PC-9 (cell line): ENCODE measurements around the gene ZMIZ1.

ENCODE experiments used
- EZH2 ChIP-seq: fragments of 200-600 bp; sonication (generic); IDR thresholded peaks from 2 replicates; pipeline ENCODE4 v1.8.0; 2017; ENCODE audit warnings: antibody characterized with exemption, low read depth
- TF ChIP-seq, protein P1 (sequence below): fragments of 200-600 bp; sonication (generic); conservative IDR thresholded peaks from 2 replicates; pipeline ENCODE4 v1.6.1; 2017; ENCODE audit warnings: mixed run types, antibody characterized with exemption, mild to moderate bottlenecking, moderate library complexity

DNA sequence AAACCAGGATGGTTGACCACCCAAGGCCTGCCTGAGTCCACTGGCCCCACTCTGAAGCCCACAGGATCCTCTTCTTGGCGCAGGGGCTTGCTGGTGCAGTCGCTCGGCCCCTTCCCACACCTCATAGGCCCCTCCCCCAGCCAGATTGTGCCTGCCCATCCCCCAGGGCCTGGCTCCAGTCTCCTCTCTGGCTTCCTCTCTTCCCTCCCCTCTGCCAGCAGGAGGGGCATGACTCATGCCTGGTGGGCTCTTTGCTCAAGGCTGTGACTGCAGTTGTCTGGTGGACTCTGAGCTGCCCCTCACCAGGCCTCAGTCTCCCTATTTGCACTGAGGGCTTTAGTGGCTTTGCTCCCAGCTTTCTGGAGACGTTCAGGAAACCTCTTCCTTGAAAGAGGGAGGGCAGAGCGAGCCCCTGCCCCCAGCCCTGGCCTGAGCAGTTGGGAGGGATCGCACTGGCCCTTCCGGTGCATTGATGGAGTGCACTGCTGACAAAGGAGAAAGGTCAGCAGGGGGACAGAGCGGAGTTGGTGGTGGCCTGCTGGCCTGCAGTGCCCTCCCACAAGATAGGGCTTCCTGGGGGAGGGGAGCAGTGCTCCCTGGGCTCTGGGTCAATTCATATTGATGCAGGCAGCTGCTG is 60.7 kb downstream of the ZMIZ1 start:
- TF ChIP-seq, protein P1, sequence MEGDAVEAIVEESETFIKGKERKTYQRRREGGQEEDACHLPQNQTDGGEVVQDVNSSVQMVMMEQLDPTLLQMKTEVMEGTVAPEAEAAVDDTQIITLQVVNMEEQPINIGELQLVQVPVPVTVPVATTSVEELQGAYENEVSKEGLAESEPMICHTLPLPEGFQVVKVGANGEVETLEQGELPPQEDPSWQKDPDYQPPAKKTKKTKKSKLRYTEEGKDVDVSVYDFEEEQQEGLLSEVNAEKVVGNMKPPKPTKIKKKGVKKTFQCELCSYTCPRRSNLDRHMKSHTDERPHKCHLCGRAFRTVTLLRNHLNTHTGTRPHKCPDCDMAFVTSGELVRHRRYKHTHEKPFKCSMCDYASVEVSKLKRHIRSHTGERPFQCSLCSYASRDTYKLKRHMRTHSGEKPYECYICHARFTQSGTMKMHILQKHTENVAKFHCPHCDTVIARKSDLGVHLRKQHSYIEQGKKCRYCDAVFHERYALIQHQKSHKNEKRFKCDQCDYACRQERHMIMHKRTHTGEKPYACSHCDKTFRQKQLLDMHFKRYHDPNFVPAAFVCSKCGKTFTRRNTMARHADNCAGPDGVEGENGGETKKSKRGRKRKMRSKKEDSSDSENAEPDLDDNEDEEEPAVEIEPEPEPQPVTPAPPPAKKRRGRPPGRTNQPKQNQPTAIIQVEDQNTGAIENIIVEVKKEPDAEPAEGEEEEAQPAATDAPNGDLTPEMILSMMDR = no peak
- no peak for TF ChIP-seq EZH2
